GM18520 (cell line): Measurements from ENCODE around the gene BFSP1.

Experiments used
- ATAC-seq: cut with Tn5 transposase; IDR thresholded peaks from one replicate; pipeline ENCODE4 v1.9.1; 2021; ENCODE audit not compliant: unreplicated experiment

BFSP1 gene

DNA sequence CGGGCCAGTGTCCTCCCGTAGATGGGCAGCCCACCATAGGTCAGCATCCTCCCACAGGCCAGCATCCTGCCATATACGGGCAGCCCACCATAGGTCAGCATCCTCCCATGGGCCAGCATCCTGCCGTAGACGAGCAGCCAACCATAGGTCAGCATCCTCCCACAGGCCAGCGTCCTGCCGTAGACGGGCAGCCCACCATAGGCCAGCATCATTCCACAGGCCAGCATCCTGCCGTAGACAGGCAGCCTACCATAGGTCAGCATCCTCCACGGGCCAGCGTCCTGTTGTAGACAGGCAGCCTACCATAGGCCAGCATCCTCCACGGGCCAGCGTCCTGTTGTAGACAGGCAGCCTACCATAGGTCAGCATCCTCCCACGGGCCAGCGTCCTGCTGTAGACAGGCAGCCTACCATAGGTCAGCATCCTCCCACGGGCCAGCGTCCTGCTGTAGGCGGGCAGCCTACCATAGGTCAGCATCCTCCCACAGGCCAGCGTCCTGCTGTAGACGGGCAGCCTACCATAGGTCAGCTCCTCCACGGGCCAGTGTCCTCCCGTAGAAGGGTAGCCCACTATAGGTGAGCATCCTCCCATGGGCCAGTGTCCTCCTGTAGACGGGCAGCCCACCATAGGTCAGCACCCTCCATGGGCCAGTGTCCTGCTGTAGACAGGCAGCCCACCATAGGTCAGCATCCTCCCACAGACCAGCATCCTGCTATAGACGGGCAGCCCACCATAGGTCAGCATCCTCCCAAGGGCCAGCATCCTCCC lies 62.9 kb downstream of the BFSP1 start:
- no peak for ATAC-seq

DNA sequence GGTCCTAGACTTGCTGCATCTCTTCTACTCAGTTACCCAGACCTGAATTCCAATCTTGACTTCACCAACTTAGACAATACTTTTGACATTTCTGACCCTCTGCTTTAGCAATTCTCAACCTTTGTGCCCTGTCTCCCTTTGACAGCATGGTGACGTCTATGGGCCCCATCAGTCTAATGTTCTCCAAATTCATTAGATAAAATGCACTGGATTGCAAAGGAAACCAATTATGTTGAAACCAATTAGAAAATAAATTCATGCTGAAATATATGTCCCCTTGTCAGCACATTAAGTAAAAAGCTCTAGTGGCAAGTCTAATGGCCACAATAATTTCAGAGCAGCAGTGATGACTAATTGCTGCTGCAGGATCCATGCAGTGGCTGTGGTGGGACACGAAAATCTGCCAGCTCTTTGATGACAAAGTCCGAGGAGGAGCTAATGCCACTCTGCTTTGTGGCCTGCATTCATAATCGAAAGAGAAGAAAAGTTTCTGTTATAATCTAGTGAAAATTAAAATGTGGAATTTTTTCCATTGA lies 64.0 kb downstream of the BFSP1 start:
- no peak for ATAC-seq

DNA sequence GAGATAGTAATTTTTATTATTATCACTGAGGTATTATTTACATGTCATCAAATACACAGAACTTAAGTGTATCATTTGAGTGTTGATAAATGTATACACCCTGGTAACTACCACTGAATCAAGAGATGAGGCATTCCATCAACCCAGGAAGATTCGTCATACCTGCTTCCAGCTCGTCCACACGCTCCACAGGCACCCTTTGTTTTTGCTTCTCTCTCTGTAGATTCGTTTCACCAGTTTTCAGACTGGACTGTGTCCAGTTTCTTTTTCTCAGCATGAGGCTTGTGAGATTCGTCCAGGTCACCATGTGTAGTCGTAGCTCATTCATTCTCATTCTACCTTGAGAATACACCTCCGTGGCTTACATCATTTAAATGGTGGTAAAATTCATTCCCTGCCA lies 64.5 kb downstream of the BFSP1 start:
- no peak for ATAC-seq

DNA sequence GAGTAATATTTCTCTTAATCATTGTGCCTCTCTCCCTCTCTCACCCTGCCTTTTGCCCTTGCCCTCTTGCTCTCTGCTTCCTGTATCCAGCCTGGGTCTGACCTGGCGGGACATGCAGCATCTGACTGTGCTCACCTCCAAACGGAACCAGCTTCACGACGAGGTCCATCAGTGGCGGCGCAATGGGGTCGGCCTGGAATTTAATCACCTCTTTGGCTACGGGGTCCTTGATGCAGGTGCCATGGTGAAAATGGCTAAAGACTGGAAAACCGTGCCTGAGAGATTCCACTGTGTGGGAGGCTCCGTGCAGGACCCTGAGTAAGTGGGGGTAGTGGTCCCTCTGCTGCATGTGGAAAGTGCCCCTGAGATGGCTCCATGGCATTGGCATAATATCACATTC lies 65.9 kb downstream of the BFSP1 start:
- no peak for ATAC-seq

DNA sequence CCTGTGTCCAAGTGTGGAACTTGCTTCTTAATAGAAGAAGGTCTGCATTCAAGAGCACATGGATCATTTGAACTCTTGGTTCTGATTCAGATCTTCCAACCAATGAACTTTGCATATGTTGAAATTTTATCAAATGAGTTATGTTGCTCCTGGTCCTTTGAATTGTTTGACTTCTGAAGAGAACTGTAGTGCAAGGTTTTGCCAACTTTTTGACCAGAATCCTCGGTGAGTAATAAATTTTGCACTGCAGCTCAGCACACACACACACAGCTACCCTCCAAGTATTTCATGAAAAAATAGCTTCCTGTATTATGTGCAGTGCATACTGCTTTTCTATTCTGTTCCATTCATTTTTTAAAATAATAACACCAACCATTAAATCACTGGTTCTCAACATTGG lies 67.5 kb downstream of the BFSP1 start:
- no peak for ATAC-seq

- ATAC-seq: no peak
These were observed 69.2 kb downstream of the BFSP1 start for GRCh38 chr20:17461941-17462340.

GRCh38 chr20:17460119-17460518 lies 71.1 kb downstream of the BFSP1 start:
- no peak for ATAC-seq

DNA sequence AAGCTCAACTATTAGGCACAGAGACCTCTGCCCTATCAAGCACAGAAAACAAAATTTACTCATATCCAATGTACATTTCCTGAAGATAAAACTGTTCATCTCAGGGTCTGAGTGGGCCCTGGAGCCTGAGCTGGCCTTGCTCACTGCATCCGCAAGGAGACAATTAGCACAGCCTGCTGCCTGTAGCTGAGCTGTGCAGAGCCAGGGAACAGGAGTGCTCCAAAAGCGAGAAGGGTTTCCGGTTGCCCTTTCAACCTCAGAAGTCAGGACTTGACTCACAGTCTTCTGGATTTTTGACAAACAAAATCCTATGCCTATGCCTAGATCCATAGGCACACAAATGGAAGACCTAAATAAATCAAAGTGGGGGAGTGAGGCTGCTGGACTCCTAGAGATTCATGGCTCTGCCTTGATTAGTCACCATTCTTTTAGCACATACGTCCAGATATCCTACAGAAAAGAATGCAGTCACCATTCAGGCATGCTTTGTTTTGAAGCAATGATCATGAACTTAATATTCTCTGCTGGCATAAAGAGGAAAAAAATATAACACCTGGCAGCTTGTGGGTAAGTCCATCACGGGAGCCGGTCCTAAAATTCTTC lies 73.5 kb downstream of the BFSP1 start:
- ATAC-seq: no peak

- no peak for ATAC-seq
These were observed 74.1 kb downstream of the BFSP1 start for GRCh38 chr20:17457079-17457478.

GRCh38 chr20:17456279-17456678 lies 74.9 kb downstream of the BFSP1 start:
- ATAC-seq: no peak

DNA sequence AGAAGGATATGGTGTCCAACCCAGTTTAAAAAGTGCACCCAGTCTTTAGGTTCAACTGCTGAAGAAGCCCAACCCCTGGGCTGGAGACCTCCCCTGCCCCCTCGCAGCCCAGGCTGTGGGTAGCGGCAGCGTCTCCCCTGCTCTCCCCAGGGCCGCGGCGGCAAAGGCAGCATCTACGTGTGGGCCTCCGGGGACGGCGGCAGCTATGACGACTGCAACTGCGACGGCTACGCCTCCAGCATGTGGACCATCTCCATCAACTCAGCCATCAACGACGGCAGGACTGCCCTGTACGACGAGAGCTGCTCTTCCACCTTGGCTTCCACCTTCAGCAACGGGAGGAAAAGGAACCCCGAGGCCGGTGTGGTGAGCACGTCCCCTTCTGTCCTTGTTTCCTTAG lies 77.6 kb downstream of the BFSP1 start:
- no peak for ATAC-seq

GRCh38 chr20:17452441-17452840 lies 78.7 kb downstream of the BFSP1 start:
- no peak for ATAC-seq

- ATAC-seq: no peak
These were observed 82.1 kb downstream of the BFSP1 start for GRCh38 chr20:17449031-17449430.

DNA sequence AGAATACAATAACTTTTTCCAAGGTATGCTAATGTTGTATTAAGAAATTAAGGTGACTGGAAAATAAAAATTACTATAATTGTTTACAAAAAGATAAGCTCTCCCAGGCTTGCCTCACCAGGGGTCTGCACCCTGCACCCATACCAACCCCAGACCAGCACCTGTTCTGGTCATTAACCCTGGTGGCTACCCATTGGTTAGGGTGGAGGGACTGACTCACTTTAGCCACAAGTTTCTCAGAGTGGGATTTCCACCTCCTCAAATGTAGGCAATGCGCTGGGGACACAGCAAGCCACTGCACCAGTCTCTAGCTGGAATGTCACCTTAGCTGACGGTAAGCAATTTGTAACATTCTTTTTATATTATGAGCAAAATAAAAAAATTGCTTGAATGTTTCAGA lies 83.1 kb downstream of the BFSP1 start:
- ATAC-seq: no peak

DNA sequence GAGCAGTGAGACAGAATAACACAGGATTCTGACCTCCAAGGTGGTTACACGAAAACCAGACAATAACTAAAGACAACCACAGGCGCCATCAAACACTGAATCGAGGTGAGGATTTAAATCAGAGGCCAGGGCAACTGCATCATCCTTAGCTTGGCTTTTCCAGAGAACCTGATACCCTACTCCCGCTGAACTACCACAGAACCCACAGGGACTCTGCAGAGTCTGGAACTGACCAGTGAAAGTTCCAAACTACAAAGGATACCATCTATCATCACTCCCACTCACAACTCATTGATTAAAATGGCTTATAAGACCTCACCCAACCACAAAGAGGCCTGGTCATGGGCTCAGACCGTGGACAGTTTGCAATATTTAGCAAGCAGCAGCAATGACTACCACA lies 85.0 kb downstream of the BFSP1 start:
- ATAC-seq: no peak

DNA sequence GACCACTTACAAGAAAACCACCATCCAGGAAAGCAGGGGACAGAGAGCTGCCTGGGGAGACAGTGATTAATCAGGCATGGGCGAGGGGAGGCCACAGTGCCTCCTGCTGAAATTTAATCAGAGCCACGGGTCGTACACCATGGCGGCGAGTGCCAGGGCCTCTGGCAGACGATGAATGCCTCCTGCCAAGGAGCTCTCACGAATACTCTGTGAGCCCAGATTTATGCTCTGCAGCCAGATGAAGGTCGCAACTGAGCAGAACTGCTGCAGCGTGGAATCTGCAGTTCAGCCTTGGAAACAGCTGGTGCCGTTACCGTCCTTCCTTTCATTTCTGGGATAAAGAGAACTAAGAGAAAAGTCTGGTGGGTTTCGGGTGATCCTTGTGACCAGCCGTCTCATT lies 85.6 kb downstream of the BFSP1 start:
- ATAC-seq: no peak

DNA sequence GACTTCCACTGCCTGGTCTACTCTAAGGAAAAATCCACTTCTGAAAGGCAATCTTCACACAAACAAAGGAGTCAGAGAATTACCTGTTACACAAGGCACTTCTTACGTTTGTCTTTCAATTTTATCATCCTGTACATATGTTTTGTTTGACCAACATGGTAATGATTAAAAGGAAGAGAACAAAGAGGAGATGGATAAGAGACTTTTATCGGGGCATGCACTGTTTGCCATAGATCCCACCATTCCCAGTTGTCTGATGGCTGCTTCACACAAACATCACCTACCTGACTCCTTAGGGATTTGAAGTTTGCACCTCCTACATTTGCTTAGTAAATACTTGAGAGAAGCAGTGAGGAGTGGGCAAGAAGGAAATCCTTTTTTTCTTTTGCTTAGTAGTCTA lies 87.1 kb downstream of the BFSP1 start:
- no peak for ATAC-seq
